GM18873 (cell line): Measurements from ENCODE around the gene PTPRU.

Source experiments
- ATAC-seq: cut with Tn5 transposase; IDR thresholded peaks from one replicate; pipeline ENCODE4 v1.9.1; 2021; ENCODE audit warnings: mild to moderate bottlenecking, moderate library complexity, moderate number of reproducible peaks; ENCODE audit not compliant: unreplicated experiment, low FRiP score

The PTPRU gene

DNA sequence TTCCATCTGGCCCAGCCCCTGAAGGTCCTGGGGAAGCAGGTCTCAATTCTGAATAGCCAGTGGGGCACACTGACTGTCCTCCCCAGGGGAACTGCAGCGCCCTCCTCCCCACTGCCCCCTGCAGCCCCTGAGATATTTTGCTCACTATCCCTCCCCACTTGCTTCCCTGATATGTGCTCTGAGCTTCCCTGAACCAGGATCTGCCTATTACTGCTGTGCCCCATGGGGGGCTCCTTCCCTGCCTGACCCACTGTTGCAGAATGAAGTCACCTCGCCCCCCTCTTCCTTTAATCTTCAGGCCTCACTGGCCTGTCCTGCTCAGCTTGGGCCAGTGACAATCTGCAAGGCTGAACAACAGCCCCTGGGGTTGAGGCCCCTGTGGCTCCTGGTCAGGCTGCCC, 89.8 kb downstream of the PTPRU start:
- ATAC-seq = no peak

DNA sequence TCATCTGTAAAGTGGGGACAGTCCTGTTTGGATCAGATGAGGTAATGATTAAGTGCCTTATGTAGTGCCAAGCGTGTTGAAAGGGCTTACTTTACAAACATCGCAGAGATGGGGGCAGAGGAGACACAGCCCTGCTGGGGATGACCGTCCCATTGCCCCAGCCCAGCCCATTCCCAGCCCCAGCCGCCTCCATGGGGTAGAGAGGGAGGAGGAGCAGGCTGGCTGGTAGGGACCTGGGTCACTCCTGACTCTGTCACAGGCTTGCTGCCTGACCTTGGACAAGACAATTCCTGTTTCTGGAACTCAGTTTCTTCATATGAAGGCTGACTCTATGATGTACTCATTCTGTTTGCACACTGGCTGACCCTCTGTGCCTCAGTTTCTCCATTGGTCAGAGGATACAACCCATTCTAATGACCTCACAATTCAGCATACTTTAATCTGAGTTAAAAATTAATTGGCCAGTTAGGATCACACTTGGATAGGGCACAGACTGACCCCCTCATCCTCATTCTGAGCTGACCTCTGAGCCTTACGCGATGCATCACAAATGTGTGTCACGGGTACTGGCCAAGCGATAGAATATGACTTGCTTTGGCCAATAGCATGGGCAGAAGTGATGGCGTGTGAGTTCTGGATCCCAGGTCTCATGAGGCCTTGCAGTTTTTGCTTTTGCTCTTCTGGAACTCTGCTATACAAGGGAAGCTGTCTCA, 91.1 kb downstream of the PTPRU start:
- ATAC-seq = no peak

DNA sequence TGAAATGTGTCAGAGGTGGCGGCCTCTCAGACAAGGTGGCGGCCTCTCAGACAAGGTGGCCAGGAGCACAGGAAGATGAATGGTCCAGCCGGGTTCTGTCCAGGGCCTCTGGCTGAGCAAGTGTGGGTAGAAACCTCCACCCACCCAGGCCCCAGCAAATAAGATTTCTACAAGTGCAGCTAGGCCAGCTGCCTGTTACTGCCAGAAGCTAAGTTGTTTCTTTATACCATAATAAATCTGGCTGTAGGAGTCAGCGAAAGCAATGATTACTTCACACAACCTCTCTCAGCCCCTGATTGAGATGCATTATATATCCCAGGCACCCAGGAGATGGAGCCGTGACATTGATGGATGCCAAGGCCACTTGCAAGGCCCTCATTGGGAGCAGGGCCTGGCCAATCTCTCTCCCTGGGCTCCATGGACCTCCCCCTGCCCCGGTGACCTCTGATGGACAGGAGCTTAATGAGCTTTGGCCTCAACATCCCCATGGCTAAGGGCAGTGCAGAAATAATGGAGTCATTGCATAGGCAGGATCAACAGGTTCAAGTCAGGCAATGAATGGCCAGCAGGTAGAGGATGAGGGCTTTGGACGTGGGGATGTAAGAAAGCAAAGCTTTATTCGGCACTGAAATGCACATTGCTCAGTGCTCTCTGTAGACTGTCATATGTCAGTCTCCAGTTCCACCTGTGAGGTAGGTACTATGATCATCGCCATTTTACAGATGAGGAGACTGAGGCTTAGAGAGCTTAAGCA, 92.9 kb downstream of the PTPRU start:
- no peak for ATAC-seq

DNA sequence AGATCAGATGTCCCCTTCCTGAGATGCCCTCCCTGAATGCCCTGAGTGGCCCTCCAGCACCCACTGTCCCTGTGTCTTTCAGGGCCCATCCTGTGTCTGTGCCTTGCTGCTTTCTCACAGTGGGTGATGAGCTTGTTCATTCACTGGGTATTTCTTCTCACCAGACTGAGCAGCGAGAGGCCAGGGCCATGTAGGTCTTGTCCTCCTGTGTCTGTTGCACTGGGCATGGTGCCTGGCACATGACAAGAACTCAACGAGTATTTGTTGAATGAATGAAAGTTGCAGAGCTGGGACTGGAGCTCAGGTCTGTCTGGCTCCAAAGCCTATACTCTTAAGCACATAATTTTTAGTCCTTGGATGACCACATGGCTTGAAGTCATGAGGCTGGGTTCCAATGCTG, 93.8 kb downstream of the PTPRU start:
- ATAC-seq = no peak

DNA sequence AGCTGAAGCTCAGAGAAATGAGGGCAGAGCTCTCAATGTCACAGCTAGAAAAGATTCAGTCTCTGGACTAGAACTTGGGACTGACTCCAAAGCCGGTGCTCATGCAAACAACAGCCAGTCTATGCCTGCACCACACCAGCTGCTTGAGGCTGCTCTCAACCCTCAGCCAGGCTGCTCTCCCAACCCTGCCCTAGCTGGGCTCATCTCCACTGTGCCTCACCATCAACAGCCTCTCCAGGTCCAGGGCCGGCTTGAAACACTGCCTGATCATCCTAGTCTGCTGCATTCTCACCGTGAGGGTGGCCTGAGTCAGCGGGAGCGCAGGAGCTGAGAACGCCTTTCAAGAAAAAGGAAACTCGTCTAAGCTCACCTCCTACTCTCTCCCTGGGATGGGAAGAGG, 94.5 kb downstream of the PTPRU start:
- no peak for ATAC-seq

DNA sequence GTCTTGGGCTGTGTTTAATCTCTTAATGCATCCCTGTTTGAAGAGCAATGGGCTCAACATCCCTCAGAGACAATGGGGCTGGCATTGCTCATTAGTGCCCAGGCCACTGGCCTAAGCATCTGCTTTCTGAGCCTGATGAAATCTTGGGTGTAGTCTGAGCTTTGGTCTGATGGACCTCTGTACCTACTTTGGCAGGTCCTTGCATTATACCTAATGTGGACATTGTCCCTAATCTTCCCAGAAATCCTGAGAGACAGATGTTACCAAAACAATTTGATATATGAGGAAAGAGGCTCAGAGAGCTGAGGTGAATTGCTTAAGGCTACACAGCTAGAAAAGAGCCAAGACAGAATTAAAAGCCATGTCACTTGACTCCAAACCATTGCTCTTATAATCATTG, 95.0 kb downstream of the PTPRU start:
- no peak for ATAC-seq

DNA sequence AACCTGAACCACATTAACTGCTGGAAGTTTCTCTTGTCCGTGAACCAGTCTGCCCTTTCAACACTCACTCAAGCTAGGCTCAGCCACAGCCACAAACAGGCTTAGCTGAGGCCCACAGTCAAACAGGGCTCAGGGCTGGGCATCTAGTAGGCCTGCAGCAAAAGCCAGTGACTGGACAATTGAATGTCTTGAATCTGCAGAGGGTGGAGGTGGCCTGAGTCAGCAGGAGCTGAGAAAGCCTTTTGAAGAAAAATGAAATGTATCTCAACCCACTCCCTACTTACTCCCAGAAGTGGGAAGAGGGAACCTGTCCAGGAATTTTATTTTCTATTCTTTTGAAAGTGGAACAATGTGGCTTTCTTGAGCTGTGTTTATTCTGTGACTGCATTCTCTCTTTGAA, 95.4 kb downstream of the PTPRU start:
- no peak for ATAC-seq

DNA sequence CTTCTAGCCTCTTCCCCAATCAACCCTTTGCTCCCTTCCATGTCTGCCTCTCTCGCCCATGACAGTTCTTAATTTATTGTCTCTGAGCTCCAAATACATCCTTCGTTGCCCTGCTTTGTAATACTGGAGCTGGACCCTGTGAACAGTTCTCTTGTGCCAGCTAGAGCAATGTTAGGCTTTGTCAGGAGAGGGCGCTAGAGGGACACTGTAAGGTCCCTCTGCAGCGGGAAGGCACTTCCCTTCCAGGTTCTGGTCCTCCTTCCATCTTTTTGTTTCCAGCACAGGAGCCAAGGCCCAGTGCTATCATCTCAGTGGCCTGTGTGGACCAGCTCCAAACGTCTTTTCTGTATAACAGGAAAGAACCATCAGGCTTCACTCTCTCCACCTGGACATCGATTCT, 95.9 kb downstream of the PTPRU start:
- no peak for ATAC-seq

DNA sequence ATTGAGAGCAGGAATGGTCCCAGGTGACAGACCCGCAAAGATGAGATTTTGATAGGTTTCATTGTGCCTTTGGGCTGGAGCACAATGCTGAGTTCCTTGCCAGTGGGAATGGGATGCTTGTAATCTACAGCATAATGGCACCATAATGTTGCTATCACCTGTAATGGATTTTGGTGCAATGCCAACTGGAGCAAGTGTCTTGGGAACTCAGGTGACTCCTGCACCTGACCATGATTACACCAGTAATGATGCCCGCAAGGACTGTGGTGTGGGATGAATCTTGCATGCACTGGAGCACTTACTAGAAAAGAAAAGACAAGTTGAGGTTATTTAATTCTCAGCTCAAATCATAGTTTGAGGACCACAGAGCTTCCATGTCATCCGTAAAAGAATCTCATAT, 96.7 kb downstream of the PTPRU start:
- no peak for ATAC-seq

DNA sequence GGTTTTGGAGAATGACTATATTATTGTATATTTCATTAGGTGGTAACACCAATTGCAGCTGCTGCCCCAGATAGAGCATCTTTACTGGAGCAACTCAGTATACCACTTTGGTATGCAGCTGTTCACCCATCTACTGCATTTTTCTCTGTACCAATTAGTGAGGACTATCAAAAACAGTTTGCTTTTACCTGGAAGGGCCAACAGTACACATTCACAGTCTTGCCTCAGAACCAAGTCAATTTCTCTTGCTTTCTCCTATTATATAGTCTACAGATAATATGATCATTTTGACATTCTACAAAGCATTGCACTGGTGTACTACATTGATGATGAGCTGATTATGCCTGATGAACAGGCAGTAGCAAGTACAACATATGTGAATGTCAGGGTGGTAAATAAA, 99.3 kb downstream of the PTPRU start:
- ATAC-seq = no peak

DNA sequence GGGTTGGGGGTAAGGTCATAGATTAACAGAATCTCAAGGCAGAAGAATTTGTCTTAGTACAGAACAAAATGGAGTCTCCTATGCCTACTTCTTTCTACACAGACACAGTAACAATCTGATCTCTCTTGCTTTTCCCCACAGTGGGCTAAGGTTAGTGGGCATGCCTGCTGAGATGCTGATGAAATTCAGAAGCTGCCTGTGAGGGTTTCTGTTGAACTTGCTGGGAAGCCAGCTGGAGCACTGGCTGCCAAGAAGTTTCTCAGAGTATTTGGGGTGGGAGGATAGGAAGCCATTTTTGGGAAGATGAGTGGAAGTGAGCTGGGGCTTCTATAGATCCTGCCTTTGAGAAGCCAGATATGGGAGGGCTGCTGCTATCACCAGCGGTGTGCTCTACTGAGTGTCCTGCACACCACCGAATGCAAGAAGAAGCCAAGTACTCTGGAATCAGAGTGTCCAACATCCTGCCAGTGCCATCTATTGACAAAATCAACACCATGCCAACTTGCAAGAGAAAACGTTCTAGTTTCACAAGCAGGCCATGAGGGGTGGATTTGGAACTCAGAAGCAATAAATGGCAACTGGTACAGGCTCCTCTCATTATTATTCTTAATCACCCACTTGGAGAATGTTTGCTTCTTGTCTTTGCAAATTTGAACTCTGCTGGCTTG, 102.7 kb downstream of the PTPRU start:
- no peak for ATAC-seq

DNA sequence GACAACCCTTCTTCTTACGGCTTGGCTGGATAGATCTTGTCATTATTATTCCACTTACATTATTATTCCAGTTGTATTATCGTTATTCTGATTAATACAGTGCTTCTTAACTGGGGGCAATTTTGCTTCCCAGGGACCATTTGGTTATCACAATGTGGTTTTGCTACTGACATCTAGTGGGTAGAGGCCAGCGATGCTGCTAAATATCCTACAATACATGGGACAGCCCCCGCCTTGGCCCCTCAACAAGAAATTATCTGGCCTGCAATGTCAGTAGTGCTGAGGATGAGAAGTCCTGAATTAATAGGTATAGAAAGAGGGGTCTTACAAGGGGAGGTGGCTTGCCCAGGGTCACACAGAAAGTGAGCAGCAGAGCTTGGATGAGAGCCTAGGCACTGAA, 105.6 kb downstream of the PTPRU start:
- no peak for ATAC-seq

DNA sequence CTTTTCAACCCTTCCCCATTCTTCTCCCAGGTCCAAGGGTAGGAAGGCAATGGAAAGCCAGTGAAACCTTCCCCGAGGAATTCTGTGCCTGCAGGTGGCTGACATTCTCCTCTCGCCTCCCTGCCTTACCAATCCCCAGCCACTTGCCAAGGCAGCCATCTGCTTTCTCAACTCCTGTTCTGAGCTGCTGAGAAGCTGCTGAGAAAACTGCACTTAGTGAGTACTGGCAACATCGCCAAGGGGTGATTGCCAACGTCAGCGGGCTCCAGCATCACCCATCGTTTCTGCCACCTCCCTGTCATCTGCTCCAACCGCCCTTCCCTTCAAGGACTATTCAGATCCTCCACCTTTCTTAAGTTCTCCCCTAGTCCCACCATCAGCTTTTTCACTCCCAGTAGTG, 106.0 kb downstream of the PTPRU start:
- no peak for ATAC-seq

DNA sequence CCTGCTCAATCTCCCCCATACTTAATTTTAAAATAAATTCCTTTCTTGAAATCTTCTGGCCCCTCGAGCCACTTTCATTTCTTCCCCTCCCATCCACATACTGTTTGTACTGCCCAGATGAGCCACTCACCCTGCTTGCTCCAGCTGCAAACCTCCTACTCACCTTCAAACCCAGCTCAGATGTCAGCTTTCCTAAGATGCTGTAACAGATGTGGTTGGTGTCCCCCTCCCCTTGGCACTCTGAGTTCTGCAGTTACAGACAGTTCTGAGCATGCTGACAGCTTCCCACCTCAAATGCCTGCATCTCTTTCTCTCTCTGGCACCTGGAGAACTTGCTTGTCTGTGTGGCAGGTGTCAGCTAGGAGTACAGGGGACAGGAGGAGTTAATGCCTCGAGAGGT, 106.7 kb downstream of the PTPRU start:
- ATAC-seq = no peak

DNA sequence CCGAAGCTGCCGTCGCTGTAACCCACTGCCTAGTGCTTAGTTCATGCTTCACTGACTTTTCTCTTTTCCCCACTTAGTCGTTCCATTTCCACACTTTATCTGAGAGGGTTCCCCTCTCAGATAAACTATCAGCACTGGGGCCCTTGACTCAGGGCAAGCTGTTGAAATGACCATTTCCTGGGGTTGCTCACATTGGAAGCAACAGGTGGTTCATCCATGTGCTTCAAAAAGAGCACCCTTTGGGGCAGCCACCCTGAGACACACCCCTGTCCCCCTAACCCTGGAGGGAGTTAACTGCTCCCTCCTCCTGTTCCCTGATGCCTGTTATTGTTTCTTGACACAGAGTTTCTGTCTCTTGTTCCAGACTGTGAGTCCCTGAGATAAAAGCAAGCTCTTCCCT, 107.2 kb downstream of the PTPRU start:
- ATAC-seq = no peak

DNA sequence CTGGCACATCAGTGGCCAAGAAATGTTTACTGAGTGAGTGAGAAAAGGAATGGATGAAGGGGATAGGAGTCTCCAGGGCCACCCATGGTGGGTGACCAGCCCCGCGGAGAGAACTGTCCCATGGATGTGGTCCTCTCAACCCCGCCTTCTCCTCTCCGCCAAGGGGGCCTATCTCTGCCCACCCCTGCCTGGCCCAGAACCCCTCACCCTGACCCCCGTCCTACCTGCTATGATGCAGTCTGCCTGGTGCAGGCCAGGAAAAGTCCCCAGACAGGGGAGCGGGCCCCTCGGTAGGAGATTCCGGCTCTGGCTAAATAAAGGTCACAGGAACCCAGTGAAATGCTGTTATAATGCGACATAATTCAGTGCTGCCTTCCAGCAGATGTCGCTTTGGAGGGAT, 107.6 kb downstream of the PTPRU start:
- ATAC-seq = no peak

DNA sequence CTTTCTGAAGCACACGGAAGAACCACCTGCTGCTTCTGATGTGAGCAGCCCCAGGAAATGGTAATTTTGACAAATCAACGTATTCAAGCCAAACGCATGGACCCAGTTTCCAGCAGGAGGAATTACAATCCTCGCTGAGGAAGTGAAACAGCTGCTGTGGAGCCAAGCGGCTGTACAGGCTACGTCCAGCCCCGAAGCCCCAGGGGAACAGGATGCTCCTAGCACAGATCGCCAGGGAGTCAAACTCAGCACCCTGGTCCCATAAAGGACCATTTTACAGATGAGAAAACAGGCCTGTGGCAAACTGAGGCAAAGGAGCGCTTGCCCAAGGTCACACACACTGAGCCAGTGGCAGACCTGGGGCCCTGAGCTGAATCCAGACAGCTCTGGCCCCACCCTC, 108.0 kb downstream of the PTPRU start:
- no peak for ATAC-seq

DNA sequence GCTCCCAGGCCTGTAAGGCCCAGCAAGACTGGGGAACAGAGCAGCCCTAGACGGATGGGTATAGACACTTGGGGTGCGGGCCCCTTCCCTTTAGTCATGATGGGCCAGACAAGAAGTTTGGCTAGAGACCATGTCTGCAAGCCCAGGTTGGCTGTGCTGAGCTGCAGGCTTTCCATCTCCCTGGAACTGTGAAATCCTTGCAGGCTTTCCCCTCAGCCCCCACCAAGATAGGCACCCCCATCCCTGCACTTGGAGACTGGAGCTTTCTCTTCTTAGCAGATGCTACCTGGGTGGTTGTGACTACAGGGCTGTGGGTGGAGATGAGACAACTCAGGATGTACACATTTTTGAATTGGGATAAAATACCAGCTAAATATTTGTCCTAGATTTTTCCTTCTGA, 110.3 kb downstream of the PTPRU start:
- no peak for ATAC-seq

DNA sequence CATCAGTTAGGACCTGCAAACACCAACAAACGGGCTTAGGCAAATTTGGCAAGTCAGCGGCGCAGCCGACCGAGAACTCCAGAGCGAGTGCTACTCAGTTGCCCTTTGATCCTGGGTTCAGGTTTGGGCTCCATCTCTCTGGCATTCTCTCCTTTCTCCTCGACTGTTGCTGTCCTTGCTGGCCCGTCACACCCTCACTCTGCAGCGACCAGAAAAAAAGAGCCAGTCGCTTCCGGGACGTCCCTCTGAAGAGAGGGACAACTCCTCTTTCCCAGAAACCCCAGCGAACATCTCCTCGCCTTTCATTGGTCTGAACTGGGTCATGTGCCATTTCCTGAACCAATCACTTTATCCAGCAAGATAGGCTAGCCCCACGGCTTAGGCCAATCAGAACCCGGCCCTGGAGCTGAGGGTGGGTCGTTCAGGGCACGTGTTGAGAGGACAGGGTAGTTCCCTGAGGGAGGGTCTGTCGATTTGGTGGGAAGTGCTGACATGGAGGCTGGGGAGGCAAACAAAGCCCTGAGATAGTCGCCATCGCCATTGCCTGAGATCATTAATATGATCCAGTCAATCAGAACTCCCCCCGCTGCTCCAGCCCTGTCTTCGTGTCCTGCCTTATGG, 113.7 kb downstream of the PTPRU start:
- no peak for ATAC-seq

DNA sequence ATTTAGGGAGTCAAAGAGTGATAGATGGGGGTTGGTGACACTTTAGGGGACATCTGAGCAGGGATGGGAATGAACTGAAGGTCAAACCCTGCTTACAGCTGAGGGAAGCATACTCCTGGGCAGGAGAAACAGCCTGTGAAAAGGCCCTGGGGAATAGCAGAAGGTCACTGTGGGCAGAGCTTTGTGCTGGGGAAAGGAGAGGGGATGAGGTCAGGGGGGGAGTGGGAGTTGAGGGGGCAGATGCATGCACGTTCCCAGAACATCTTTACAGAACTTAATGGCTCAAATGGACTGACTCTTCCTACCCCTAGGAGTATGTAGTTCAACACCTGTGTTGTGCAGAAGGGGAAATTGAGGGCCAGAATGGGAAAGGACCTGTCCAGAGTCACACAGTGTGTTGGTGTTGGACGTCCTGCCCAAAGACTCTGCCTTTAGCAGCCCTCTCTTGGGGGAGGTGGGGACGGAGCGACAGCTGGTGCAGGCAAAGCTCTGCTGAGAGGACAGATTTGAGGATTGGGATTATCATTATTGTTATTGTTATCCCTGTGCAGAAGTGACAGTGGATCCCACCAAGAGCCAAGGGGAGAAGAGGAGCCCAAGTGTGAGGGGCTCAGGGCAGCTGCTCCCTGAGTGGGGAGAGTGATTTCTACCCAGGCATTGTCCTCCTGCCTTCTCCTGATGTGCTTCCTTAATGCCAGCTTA, 116.5 kb downstream of the PTPRU start:
- ATAC-seq = no peak
